ENCODE data around the gene PNPLA7. TPM values are rescaled to one million over a fixed set of nuclear protein-coding genes. Genes with fewer than 3 reads are reported as not detected.
A peak's percentile ranks its signal among the peaks of the same experiment; 100 is the strongest.

The PNPLA7 gene
- total and polyA plus RNA-seq, 4 donors: 0.79 to 8.9 (median 7.7) TPM

DNA sequence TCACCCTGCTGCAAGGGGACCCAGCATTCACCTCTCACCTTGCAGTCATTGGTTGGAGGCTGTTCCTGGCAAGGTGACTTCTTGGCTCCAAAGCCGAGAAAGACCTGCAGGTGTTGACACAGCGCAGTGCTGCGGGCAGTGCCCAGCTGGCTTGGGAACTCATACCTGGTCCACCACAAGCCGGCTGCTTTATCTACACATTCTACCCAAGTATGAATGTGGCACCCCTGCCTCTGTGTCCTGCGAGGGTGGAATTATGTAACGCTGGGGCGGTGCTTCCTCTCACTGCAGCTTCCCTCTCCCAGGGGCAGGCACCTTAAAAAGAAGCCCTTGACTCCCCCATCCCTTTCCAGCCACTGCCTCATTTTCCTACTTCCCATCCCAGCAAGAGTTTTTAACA lies 42.6 kb upstream of the PNPLA7 start:
- ATAC-seq (ENCODE audit: insufficient read depth, low FRiP score): no peak
- no peaks in the 10 kb centered on the region for H3K27me3 ChIP-seq (ENCODE audit: control insufficient read depth in 3 of 3, insufficient read depth in 3 of 3, low read length in 2 of 3)
- peaks cover 0 to 6% (median 2%) of the 10 kb centered on the region in 4 donors for H3K36me3 ChIP-seq (ENCODE audit: control insufficient read depth in 4 of 4, insufficient read depth in 4 of 4, low read length in 4 of 4)
- peak overlapping the region in 1 of 2 donors; percentile 29 for H3K27ac ChIP-seq (ENCODE audit: low read depth in 1 of 2, low read length in 1 of 2)
- peak in 1 of 3 donors; percentile 43 for DNase-seq
- H3K4me1 ChIP-seq (ENCODE audit: control insufficient read depth in 5 of 5, insufficient read depth in 5 of 5, low read length in 5 of 5): peaks cover 0 to 19% (median 3%) of the 10 kb centered on the region in 5 donors
- H3K9ac ChIP-seq (ENCODE audit: insufficient read depth in 1 of 2, low read length in 2 of 2): peak overlapping the region in 1 of 2 donors; percentile 23
- TF ChIP-seq, protein P1, sequence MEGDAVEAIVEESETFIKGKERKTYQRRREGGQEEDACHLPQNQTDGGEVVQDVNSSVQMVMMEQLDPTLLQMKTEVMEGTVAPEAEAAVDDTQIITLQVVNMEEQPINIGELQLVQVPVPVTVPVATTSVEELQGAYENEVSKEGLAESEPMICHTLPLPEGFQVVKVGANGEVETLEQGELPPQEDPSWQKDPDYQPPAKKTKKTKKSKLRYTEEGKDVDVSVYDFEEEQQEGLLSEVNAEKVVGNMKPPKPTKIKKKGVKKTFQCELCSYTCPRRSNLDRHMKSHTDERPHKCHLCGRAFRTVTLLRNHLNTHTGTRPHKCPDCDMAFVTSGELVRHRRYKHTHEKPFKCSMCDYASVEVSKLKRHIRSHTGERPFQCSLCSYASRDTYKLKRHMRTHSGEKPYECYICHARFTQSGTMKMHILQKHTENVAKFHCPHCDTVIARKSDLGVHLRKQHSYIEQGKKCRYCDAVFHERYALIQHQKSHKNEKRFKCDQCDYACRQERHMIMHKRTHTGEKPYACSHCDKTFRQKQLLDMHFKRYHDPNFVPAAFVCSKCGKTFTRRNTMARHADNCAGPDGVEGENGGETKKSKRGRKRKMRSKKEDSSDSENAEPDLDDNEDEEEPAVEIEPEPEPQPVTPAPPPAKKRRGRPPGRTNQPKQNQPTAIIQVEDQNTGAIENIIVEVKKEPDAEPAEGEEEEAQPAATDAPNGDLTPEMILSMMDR (IDR thresholded peaks at IDR 0.05; ENCODE audit: control extremely low read depth, extremely low read depth): no peak
- 44 to 53% methylated on average over 7 of the region's 7 CpGs for WGBS, 2 donors
- H3K9me3 ChIP-seq (ENCODE audit: control insufficient read depth in 4 of 4, insufficient read depth in 3 of 4, low read length in 3 of 4): no peaks in the 10 kb centered on the region
- no peak overlapping the region for H3K4me3 ChIP-seq

DNA sequence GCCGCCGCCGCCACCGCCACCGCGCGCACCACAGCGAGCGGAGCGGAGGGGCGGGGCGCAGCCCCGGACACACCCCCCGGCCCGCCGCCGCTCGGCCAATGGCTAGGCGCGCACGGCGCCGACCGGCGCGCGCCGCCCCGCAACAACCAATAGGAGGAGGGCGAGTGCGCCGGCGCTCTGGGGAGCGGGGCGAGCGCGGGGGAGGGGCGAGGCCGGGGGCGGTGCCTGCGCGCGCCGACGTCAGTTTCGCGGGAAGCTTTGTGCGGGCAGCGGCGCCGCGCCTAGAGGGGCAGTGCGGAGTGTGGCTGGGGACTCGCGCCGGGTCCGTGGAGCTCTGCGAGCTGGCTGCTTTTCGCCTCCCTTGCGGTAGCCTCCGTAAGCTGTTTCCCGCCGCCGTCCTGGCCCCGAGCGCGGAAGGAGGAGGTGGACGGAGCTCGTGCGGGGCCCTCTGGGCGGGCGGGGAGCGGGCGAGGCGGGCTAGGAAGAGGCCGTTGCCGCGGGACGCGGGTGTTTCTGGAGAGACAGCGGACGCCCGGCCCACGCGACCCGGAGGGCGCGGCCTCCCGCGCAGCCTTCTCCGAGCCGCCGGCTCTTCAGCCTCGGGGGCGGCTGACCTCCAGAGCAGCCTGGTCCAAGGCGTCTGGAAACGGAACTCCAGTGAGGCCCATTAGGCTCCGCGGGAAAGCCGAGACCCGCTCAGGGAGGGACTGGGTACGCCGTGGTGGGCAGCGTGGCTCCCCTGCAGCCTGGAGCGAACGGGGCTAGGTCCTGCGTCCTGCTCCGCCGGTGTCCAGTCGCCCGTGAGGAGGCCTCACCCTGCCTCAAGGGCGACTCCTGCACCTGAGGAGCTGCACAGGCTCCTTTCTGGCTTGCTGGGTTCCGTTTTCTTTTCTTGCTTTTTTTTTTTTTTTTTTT lies 40.5 kb upstream of the PNPLA7 start, which contains the start of gene ZMYND19:
Gene ZMYND19 (minus strand): TSS at position 44 of the 915 bp plus-strand sequence. CDS start 249 bp downstream, outside the sequence.
- peak within 1 kb of the TSS; percentile 69 for H3K4me3 ChIP-seq
- peak within 1 kb of the TSS; percentile 43 to 61 for H3K27ac ChIP-seq (ENCODE audit: low read depth in 1 of 2, low read length in 1 of 2)
- DNase-seq (peak; percentile 92 to 95 (median 92)), ATAC-seq (ENCODE audit: insufficient read depth, low FRiP score) (peak; percentile 99)
- H3K9me3 ChIP-seq (ENCODE audit: control insufficient read depth in 4 of 4, insufficient read depth in 3 of 4, low read length in 3 of 4): no peaks in the 10 kb centered on the region
- H3K4me1 ChIP-seq (ENCODE audit: control insufficient read depth in 5 of 5, insufficient read depth in 5 of 5, low read length in 5 of 5): peaks cover 0 to 19% (median 3%) of the 10 kb centered on the region in 5 donors
- H3K9ac ChIP-seq (ENCODE audit: insufficient read depth in 1 of 2, low read length in 2 of 2): peak within 1 kb of the TSS; percentile 46 to 65
- H3K36me3 ChIP-seq (ENCODE audit: control insufficient read depth in 4 of 4, insufficient read depth in 4 of 4, low read length in 4 of 4): peaks cover 0 to 18% (median 12%) of the 10 kb centered on the region in 4 donors
- TF ChIP-seq, protein P1 (IDR thresholded peaks at IDR 0.05; ENCODE audit: control extremely low read depth, extremely low read depth): no peak
- H3K27me3 ChIP-seq (ENCODE audit: control insufficient read depth in 3 of 3, insufficient read depth in 3 of 3, low read length in 2 of 3): no peaks in the 10 kb centered on the region
- 0 to 1% methylated on average over 55 to 113 of the region's 113 CpGs for WGBS, 2 donors

DNA sequence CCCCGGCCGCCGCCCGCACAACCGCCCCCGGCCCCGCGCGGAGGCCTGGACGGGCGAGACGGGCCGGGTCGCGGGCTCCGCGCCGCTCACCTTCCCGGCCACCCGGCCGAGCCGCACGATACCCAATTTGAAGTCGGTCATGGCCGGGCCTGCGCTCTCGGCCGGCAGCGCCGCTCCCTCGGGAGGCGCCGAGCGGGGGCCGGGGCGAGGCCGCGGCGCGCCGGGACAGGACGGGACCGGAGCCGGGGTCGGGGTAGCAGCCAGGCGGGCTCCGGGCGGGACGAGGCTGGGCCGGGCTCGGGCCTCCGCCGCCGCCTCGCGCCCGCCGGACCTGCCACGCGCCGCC lies 39.9 kb upstream of the PNPLA7 start:
- Histone ChIP-seq H3K36me3 (ENCODE audit: control insufficient read depth in 4 of 4, insufficient read depth in 4 of 4, low read length in 4 of 4) (peaks cover 0 to 22% (median 13%) of the 10 kb centered on the region in 4 donors), H3K9ac (ENCODE audit: insufficient read depth in 1 of 2, low read length in 2 of 2) (no peak overlapping the region), H3K4me3 (peak overlapping the region; percentile 69), H3K4me1 (ENCODE audit: control insufficient read depth in 5 of 5, insufficient read depth in 5 of 5, low read length in 5 of 5) (peaks cover 0 to 19% (median 3%) of the 10 kb centered on the region in 5 donors), H3K27me3 (ENCODE audit: control insufficient read depth in 3 of 3, insufficient read depth in 3 of 3, low read length in 2 of 3) (no peaks in the 10 kb centered on the region), H3K9me3 (ENCODE audit: control insufficient read depth in 4 of 4, insufficient read depth in 3 of 4, low read length in 3 of 4) (no peaks in the 10 kb centered on the region), H3K27ac (ENCODE audit: low read depth in 1 of 2, low read length in 1 of 2) (peak overlapping the region in 1 of 2 donors; percentile 43)
- DNase-seq: no peak
- 0 to 1% methylated on average over 29 to 61 of the region's 61 CpGs for WGBS, 2 donors
- ATAC-seq (ENCODE audit: insufficient read depth, low FRiP score): no peak
- TF ChIP-seq, protein P1 (IDR thresholded peaks at IDR 0.05; ENCODE audit: control extremely low read depth, extremely low read depth): no peak

All from lung (tissue), 12 donors.